Spleen (tissue), 11 donors: Measurements from ENCODE around the gene CIAO2B. TPM values are rescaled to one million over a fixed set of nuclear protein-coding genes. Genes with fewer than 3 reads are reported as not detected.
"Not testable (repeated sequence)": the region's sequence is repeated elsewhere in the genome, so short reads cannot be mapped to it uniquely, and the experiment has no call there.

Experiments
- DNase-seq: peaks from one replicate; pipeline ENCODE4 v3.0.0-alpha.2; 2020
- H3K27ac ChIP-seq, 8 donors: fragments of 200-600 bp; sonication (generic) in 7 of 8; 1 replicate in 4 of 8; 2 replicates in 4 of 8; pipeline versions ENCODE4 v1.5.0 to v1.8.0; 2016 to 2021; ENCODE audit warnings: inconsistent platforms in 4 of 8, mild to moderate bottlenecking in 4 of 8, moderate library complexity in 1 of 8
- H3K27me3 ChIP-seq, 7 donors: fragments of 200-600 bp; sonication (generic) in 6 of 7; replicated peaks in 1 of 7; 1 replicate in 4 of 7; 2 replicates in 3 of 7; pipeline versions ENCODE4 v1.5.0 to v1.8.0; 2016 to 2021; ENCODE audit warnings: inconsistent platforms in 3 of 7, mild to moderate bottlenecking in 1 of 7
- H3K36me3 ChIP-seq, 6 donors: fragments of 200-600 bp; sonication (generic) in 5 of 6; 1 replicate in 4 of 6; 2 replicates in 2 of 6; pipeline versions ENCODE4 v1.5.0 to v1.8.0; 2016 to 2021; ENCODE audit warnings: inconsistent platforms in 2 of 6
- H3K4me1 ChIP-seq, 6 donors: fragments of 200-600 bp; sonication (generic) in 5 of 6; 1 replicate in 3 of 6; 2 replicates in 3 of 6; pipeline versions ENCODE4 v1.5.0 to v1.8.0; 2016 to 2021; ENCODE audit warnings: inconsistent platforms in 3 of 6
- H3K4me3 ChIP-seq, 8 donors: fragments of 200-600 bp; sonication (generic) in 7 of 8; 1 replicate in 4 of 8; 2 replicates in 4 of 8; pipeline versions ENCODE4 v1.5.0 to v1.8.0; 2016 to 2021; ENCODE audit warnings: inconsistent platforms in 4 of 8, mild to moderate bottlenecking in 4 of 8, moderate library complexity in 2 of 8
- H3K9me3 ChIP-seq, 8 donors: fragments of 200-600 bp; sonication (generic) in 7 of 8; 1 replicate in 4 of 8; 2 replicates in 4 of 8; pipeline versions ENCODE4 v1.5.0 to v1.8.0; 2016 to 2021; ENCODE audit warnings: inconsistent platforms in 4 of 8
- CTCF ChIP-seq, 11 experiments: fragments of 200-600 bp in 7 of 11; fragments of 450-650 bp in 4 of 11; sonication (generic) in 4 of 11; IDR thresholded peaks in 8 of 11; conservative IDR thresholded peaks in 3 of 11; 1 replicate in 7 of 11; 2 replicates in 4 of 11; pipeline versions ENCODE4 v1.4.0 to v1.8.0; 2016 to 2021; ENCODE audit warnings: antibody characterized with exemption in 11 of 11, inconsistent platforms in 4 of 11, mild to moderate bottlenecking in 1 of 11
- POLR2A ChIP-seq, 3 donors: fragments of 450-650 bp; IDR thresholded peaks; one replicate each; pipeline ENCODE4 v1.5.1; 2017; ENCODE audit warnings: antibody characterized with exemption in 3 of 3, mild to moderate bottlenecking in 1 of 3
- POLR2AphosphoS5 ChIP-seq, 3 donors: sonication (generic); formaldehyde crosslinking; IDR thresholded peaks; one replicate each; pipeline ENCODE4 v1.5.1; 2017; ENCODE audit warnings: antibody characterized with exemption in 3 of 3
- WGBS, 5 donors: extraction: QIAGEN DNeasy Blood & Tissue Kit in 3 of 5; methylation state at CpG; one replicate each; pipeline versions ENCODE4 v1.1.5 to v1.1.7; 2013 to 2018; 5-methylcytosine and 5-hydroxymethylcytosine counted together
- intact Hi-C: fragments of 100-400 bp; cut with DNase I; formaldehyde crosslinking; loops from one replicate; pipeline ENCODE4 v1.15.0; 2023; ENCODE audit warnings: low total_unique reads
- polyA plus RNA-seq, 3 donors: library from polyadenylated mRNA; stranded (reverse); fragments of 200-250 nt; gene quantifications; one replicate each; pipeline ENCODE4 v1.2.1, GENCODE V29; 2013
- total RNA-seq, 7 donors: library from RNA; depleted of rRNA in 3 of 7; stranded (reverse); fragments of >200 nt in 3 of 7; fragmentation: NEBNext Ultra II Directional in 4 of 7; extraction: Animal tissue kit (Norgen Biotek cat#: 25700) in 4 of 7; gene quantifications; one replicate each; pipeline versions ENCODE4 v1.1.0 to v1.2.1, GENCODE V29; 2016 to 2021
- donor health status: healthy with polysubstance abuse.
- donor health status: DM: no; HTN: no; CAD: no; lungs with moderate emphysema.
- donor health status: DM: no; HTN: no; CAD: no.
- donor health status: Bipolar disorder and iron deficiency.
- donor health status: healthy.
- donor health status: DM: no; HTN: no; CAD: no.
- donor health status: DM: yes; HTN: yes; CAD: no.

Gene CIAO2B
- total and polyA plus RNA-seq, 10 donors: 46.8 to 168 (median 58.1) TPM

GRCh38 chr16:66898207-66898606 is 36.0 kb downstream of the CIAO2B start:
- intact Hi-C loops: no loop called here
- H3K27me3 ChIP-seq: no peaks in the 10 kb centered on the region
- H3K4me1 ChIP-seq: peaks cover 0 to 16% (median 7%) of the 10 kb centered on the region in 6 donors
- TF ChIP-seq POLR2AphosphoS5 (IDR thresholded peaks at IDR 0.05): no peak
- TF ChIP-seq POLR2A (IDR thresholded peaks at IDR 0.05): no peak
- TF ChIP-seq CTCF (IDR thresholded peaks at IDR 0.05 in 8 of 11, conservative IDR thresholded peaks at IDR 0.05 in 3 of 11): no peak
- no peak overlapping the region for H3K27ac ChIP-seq
- no peak overlapping the region for H3K4me3 ChIP-seq
- H3K36me3 ChIP-seq: no peaks in the 10 kb centered on the region
- H3K9me3 ChIP-seq: no peaks in the 10 kb centered on the region
- 77 to 92% (median 88%) methylated on average over 3 of the region's 3 CpGs for WGBS, 5 donors
- no peak for DNase-seq

GRCh38 chr16:66896682-66897081 is 37.5 kb downstream of the CIAO2B start:
- WGBS, 5 donors: 85 to 93% (median 88%) methylated on average over 5 of the region's 5 CpGs
- H3K4me1 ChIP-seq: peaks cover 0 to 16% (median 7%) of the 10 kb centered on the region in 6 donors
- H3K9me3 ChIP-seq, intact Hi-C loops, DNase-seq, H3K27ac ChIP-seq, H3K36me3 ChIP-seq, H3K4me3 ChIP-seq, H3K27me3 ChIP-seq: not testable (repeated sequence)

GRCh38 chr16:66895999-66896398 is 38.2 kb downstream of the CIAO2B start:
- H3K36me3 ChIP-seq: no peaks in the 10 kb centered on the region
- no peaks in the 10 kb centered on the region for H3K27me3 ChIP-seq
- no peak overlapping the region for H3K27ac ChIP-seq
- 73 to 96% (median 94%) methylated on average over 3 of the region's 3 CpGs for WGBS, 5 donors
- no peaks in the 10 kb centered on the region for H3K9me3 ChIP-seq
- H3K4me3 ChIP-seq: no peak overlapping the region
- intact Hi-C loops: no loop called here
- no peak for TF ChIP-seq POLR2AphosphoS5 (IDR thresholded peaks at IDR 0.05)
- TF ChIP-seq POLR2A (IDR thresholded peaks at IDR 0.05): no peak
- no peak for TF ChIP-seq CTCF (IDR thresholded peaks at IDR 0.05 in 8 of 11, conservative IDR thresholded peaks at IDR 0.05 in 3 of 11)
- no peak for DNase-seq
- H3K4me1 ChIP-seq: peaks cover 0 to 16% (median 7%) of the 10 kb centered on the region in 6 donors

- WGBS, 5 donors: 89 to 96% (median 91%) methylated on average over 5 of the region's 5 CpGs
- Histone ChIP-seq H3K9me3 (no peaks in the 10 kb centered on the region), H3K4me3 (no peak overlapping the region), H3K4me1 (peaks cover 0 to 15% (median 7%) of the 10 kb centered on the region in 6 donors), H3K27me3 (no peaks in the 10 kb centered on the region), H3K36me3 (no peaks in the 10 kb centered on the region), H3K27ac (no peak overlapping the region)
- intact Hi-C loops: no loop called here
- DNase-seq: no peak
- TF ChIP-seq POLR2AphosphoS5 (IDR thresholded peaks at IDR 0.05) (no peak), CTCF (IDR thresholded peaks at IDR 0.05 in 8 of 11, conservative IDR thresholded peaks at IDR 0.05 in 3 of 11) (no peak), POLR2A (IDR thresholded peaks at IDR 0.05) (no peak)
Measured at GRCh38 chr16:66895689-66895979, 38.6 kb downstream of the CIAO2B start.
